Erythroblast (primary cell): ENCODE data around the gene CEACAM19.
A peak's percentile ranks its signal among the peaks of the same experiment; 100 is the strongest.
"Not testable (repeated sequence)": the region's sequence is repeated elsewhere in the genome, so short reads cannot be mapped to it uniquely, and the experiment has no call there.

Experiments used
- DNase-seq, 2 experiments: peaks; one replicate each; lab custom pipeline; 2025; lab: John Stamatoyannopoulos, UW
- GATA1 ChIP-seq: IDR thresholded peaks from 2 replicates; pipeline ENCODE4 v1.6.1; 2011; ENCODE audit warnings: low read depth, mild to moderate bottlenecking, control low read depth, low read length, moderate library complexity
- POLR2A ChIP-seq: IDR thresholded peaks from 2 replicates; pipeline ENCODE4 v1.6.1; 2011; ENCODE audit warnings: mild to moderate bottlenecking, low read length

The CEACAM19 gene

DNA sequence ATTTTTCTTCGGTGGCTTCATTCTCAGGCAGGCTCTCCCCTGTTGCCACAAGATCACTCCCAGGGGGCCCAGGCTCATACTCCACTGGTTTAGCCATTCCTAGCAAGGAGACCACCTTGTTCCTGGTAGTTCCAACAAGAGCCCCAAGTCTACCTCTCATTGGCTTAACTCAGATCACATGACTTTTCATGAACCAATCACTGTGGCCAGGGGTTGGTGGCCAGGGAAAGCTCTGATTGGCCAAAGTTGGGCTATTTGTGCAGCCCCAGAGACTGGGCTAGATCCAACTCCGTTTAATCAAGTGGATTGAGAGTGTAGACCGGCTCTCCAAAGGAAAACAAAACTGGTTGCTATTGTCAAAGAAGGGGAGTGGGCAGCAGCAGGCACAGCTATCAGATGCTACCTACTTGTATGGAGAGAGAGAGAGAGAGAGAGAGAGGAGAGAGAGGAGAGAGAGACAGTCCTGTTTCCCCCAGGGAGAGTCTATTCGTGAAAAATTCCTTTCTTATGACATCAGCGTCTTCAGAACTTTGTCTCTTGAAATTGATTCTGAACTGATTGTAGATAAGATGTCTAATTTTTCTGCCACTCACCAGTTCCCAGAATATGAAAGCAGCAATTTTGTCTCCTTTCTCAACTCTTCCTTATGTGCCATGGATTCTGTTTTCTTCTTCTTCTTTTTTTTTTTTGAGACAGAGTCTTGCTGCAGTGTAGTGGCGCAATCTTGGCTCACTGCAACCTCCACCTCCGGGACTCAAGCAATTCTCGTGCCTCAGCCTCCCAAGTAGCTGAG is 5.9 kb downstream of the CEACAM19 start:
- TF ChIP-seq GATA1 (no peak), POLR2A (no peak)
- no peak for DNase-seq

DNA sequence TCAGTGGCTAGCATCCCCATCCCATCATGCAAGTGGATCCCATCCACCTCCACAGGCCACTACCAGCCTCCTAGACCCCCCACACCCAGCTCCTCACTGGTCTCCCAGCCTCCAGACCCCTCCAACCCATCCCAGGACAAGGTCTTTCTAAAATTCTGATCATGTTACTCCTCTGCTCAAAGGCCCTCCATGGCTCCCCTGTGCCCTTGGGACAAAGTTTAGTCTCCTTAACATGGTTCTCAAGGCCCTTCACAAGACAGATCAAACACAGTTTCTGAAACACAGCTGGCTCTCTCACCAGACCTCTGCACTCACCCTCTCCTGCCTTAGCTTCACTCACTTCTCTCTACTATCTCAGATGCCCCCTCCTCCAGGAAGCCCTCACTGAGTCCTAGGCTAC is 9.3 kb downstream of the CEACAM19 start:
- no peak for TF ChIP-seq POLR2A
- no peak for TF ChIP-seq GATA1
- no peak for DNase-seq

DNA sequence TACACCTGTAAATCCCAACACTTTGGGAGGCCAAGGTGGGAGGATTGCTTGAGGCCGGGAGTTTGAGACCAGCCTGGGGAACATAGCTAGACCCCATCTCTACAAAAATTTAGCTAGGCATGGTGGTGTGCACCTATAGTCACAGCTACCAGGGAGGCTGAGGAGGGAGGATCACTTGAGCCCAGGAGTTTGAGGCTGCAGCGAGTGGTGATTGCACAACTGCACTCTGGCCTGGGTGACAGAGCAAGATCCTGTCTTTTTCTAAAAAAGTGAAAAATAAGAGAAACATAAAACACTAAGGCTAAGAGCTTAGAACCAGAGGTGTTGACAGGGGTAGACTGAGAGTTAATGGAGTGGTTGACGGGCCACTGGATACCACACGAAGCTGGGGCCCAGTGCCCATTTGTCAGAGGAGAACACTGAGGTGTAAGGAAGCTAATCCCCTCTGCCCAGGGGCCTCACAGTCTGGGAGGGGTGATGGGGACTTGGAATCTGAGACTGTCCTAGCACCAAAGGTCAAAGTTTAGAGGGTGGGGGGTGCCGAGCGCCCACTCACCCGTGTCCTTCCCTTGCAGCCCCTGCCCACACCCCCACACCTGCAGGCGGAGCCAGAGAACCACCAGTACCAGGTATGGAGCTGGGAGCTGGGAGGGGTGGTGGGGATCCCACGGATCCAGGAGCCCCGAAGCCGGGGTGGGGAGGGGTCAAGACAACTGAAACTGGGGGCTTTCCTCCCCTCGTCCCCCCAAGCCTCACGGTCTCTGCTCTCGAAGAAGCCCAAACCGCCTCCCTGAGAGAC is 10.9 kb downstream of the CEACAM19 start:
- TF ChIP-seq POLR2A, result no peak
- no peak for TF ChIP-seq GATA1

DNA sequence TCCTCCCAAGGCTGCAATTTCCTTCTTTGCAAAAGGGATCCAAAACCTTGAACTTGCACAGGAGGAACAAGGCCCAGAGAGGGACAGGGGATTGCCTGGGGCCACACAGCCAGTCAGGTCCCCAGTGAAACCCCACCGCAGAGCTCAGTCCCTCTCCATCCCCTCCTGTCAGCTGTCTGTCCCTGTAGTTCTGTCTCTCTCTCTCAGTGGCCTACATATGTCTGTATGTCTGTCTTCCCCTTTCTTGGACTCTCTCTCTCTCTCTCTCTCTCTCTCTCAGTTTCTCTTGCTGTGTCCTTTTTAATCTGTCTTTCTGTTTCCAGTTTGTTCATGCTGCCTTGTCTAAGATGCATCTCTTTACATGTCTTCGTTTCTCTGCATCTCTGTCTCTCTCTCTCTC is 11.5 kb downstream of the CEACAM19 start:
- TF ChIP-seq GATA1 (no peak), POLR2A (no peak)
- no peak for DNase-seq

More for the DNA sequence above, 10.9 kb downstream of the CEACAM19 start:
- no peak for DNase-seq

DNA sequence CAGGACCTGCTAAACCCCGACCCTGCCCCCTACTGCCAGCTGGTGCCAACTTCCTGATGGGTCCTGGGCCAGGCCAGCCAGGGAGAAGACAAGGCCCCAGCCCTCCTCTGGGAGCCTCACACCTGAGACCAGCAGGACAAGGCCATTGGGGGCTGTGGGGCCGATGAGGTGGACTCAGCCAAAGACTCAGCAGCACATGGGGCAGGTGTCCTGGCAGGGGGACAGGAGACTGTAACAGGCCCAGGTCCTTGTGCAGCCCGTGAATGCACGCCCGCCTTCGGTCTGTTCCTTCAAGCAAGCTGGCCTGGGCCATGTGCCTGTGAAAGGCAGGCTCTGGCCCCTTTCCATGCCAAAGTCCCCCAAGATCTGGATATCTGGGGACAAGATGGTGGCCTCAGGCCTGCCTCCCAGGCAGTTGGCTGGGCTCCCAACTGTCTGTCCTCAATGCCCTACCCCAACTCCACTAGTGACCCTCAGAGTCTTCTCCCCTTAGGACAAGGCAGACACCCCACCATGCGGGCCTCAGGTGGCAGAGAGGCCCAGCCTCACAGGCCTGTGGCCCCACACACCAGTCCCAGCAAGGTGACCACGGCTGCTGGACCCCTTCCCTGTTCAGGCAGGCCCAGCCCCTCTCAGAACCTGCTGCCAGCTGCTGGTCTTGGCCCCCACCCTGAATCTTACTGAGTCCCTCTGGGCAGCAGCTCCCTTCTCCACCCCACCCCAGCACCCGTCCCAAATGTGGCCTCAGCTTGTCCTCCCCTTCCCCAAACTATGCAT is 12.3 kb downstream of the CEACAM19 start:
- TF ChIP-seq POLR2A, result no peak
- TF ChIP-seq GATA1, result no peak
- DNase-seq, result no peak

DNA sequence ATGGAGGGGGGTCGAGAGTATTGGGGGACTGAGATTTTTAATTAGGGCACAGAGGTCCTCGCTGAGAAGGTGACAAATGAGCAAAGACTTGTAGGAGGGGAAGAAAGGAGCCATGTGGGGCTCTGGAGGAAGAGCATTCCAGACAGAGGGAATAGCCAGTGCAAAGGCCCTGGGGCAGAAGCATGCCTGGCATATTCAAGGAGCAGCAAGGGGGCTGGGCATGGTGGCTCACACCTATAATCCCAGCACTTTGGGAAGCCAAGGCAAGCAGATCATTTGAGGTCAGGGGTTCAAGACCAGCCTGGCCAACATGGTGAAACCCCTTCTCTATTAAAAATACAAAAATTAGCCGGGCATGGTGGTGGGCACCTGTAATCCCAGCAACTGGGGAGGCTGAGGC is 13.1 kb downstream of the CEACAM19 start:
- not testable (repeated sequence) for DNase-seq

DNA sequence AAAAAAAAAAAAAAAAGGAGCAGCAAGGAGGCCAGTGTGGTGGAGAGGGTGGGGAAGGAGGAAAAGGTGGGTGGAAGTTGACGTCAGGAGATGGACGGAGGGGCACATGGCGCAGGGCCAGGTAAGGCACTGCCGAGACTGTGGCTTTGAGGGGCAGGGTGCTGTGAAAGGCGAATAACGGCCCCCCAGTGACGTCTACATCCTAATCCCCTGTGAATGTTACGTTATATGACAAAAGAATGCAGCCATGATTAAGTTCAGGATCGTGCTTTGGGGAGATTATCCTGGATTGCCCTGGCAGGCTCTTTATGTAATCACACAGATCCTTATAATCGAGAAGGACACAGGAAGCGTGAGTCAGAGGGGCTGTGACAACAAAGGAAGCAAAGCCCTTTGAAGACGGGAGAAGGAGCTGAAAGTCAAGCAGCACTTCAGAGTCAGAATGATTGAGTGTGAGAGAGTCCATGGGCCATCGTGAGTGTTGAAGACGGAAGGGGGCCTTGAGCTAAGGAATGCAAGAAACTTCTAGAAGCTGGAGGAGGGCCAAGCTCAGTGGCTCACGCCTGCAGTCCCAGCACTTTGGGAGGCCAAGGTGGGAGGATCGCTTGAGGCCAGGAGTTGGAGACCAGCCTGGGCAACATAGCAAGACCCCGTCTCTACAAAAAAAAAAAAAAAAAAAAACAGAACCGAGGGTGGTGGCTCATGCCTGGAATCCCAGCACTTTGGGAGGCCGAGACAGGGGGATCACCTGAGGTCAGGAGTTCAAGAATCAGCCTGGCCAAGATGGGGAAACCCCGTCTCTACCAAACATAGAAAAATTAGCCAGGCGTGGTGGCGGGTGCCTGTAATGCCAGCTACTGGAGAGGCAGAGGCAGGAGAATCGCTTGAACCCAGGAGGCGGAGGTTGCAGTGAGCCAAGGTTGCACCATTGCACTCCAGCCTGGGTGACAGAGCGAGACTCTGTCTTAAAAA is 13.9 kb downstream of the CEACAM19 start:
- TF ChIP-seq POLR2A (no peak), GATA1 (no peak)
- no peak for DNase-seq

DNA sequence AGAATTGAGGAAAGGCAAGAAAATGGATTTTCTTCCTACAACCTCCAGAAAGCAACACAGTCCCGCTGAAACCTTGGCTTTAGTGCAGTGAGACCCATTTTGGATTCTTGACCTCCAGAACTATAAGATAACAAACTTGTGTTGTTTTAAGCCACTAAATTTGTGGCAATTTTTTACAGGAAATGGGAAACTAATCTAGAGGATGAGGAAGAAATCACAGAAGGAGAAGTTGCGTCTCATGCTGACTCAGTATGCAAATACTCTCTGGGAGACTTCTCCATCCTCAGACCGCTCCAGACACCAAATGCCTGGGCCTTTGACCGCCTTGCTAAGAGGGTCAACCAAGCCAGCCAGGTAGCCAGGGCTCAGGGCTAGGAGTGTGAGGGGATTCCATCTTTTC is 14.6 kb downstream of the CEACAM19 start:
- DNase-seq, result no peak
- TF ChIP-seq GATA1 (no peak), POLR2A (no peak)

DNA sequence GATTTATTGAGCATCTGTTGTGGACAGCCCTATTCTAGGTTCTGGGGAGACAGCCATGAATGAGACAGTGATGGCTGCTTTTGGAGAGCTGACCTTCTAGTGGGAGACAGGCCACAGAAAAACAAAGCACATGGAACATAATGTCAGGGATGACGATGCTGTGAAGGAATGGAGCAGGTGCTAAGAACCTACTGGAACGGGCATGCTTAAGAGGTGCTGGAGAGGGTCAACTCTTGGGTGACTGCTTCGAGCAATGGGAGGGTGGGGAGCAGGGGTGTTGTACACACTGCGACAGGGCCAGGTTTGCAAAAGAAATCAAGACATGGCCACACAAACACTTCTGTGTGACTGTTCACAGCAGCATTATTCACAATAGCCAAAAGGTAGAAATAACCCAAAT is 15.6 kb downstream of the CEACAM19 start:
- DNase-seq, result no peak
- no peak for TF ChIP-seq POLR2A
- no peak for TF ChIP-seq GATA1

DNA sequence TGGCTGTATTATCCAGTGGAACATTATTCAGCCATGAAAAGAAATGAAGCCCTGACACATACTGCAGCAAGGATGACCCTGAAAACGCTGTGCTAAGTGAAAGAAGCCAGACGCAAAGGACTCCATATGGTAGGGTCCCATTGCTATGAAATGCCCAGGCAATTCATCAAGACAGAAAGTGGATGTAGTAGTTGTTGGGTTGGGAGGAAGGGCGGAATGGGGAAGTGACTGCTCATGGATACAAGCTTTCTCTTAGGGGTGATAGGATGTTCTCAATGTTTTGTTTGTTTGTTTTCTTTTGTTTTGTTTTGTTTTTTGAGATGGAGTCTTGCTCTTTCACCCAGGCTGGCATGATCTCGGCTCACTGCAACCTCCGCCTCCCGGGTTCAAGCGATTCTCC is 16.6 kb downstream of the CEACAM19 start:
- DNase-seq, result no peak
- TF ChIP-seq GATA1, result no peak
- no peak for TF ChIP-seq POLR2A

DNA sequence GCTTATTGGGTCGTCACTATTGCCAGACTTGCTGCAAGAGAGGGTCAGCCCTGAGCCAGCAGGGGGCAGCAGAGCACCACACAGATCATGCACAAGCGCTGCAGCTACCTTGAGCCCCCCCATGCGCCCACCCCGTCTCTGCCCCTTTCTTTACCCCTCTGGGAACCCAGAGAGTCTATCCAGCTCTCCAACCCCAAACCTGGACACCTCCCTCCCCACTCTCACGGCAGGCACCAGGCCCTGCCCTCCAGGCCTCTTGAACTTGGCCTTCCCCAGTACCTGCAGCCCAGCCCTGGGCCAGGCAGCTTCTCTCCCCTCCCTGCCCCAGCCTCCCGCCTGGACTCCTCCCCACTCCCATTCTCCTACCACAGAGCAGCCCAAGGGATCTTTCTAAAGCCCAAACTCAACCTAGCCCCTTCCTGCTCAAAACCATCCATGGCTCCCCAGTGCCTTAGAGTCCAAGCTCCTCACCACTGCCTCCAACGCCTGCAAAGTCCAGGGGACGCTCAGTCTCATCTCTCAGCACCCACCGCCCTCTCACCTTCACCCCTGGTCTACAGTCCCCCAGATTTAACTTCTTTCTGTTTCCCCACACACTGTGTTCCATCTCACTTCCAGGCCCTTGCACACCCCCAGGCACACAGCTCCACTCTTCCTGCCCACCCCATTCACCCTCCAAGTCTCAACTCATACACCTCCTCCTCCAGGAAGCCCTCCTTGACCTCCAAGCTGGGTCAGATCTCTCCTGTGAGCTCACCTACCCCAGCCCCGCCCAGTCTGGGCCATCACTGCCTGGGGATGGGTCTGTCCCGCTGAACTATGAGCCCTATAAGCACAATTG is 18.2 kb downstream of the CEACAM19 start:
- TF ChIP-seq POLR2A (no peak), GATA1 (no peak)
- DNase-seq, result peak; percentile 66 to 85

DNA sequence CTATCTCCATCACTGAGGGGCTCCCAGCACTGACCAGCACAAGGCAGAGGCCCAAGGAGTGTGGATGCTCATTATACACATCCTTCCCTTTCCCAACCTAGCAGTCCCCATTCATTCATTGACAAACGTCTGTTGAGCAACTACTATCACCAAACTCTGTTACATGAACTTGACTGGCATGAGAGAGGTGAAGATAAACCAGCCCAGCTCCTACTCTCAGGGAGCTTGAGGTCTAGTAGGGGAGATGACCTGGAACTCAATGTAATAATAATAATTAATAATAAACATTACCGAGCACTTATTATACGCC is 18.8 kb downstream of the CEACAM19 start:
- no peak for DNase-seq
- TF ChIP-seq POLR2A (no peak), GATA1 (no peak)

DNA sequence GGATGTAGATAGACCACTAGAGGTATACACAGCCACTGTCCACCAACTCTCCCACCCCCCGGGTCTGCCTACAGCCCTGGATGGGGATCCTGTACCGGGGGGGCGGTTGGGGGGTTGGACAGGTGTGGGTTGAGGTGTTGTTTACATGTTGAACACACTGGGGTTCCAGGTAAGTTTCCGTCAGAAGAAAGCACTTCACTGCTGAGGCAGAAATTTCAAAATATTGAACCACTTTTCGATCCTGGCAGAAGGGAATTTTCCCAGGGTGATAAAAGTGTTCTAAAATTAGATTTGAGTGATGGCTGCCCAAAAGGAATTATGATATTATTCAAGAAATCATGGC is 21.1 kb downstream of the CEACAM19 start:
- TF ChIP-seq GATA1, result no peak
- no peak for TF ChIP-seq POLR2A

More for the DNA sequence above, 21.1 kb downstream of the CEACAM19 start:
- DNase-seq, result no peak
